PFSK-1 (cell line): ENCODE results near the gene RAB6B.

Source experiments
- POLR2AphosphoS5 ChIP-seq: IDR thresholded peaks from 2 replicates; pipeline ENCODE4 v1.6.1; 2012; ENCODE audit warnings: low read depth, mild to moderate bottlenecking, control low read depth, low read length, moderate library complexity
- SIN3A ChIP-seq: IDR thresholded peaks from 2 replicates; pipeline ENCODE4 v1.6.1; 2012; ENCODE audit warnings: mild to moderate bottlenecking, low read length, moderate library complexity, borderline replicate concordance; ENCODE audit not compliant: insufficient read depth
- TAF1 ChIP-seq: IDR thresholded peaks from 2 replicates; pipeline ENCODE4 v1.6.1; 2012; ENCODE audit warnings: low read length, control low read depth, borderline replicate concordance; ENCODE audit not compliant: insufficient read depth
- TF ChIP-seq, protein P1 (sequence below), 2 experiments: IDR thresholded peaks; 2 replicates each; pipeline versions ENCODE4 v1.6.1 to v1.8.0; 2011 to 2012; ENCODE audit warnings: low read depth in 2 of 2, low read length in 2 of 2, control low read depth in 1 of 2, inconsistent platforms in 1 of 2, mild to moderate bottlenecking in 1 of 2, moderate library complexity in 1 of 2; ENCODE audit not compliant: insufficient read depth in 1 of 2

DNA sequence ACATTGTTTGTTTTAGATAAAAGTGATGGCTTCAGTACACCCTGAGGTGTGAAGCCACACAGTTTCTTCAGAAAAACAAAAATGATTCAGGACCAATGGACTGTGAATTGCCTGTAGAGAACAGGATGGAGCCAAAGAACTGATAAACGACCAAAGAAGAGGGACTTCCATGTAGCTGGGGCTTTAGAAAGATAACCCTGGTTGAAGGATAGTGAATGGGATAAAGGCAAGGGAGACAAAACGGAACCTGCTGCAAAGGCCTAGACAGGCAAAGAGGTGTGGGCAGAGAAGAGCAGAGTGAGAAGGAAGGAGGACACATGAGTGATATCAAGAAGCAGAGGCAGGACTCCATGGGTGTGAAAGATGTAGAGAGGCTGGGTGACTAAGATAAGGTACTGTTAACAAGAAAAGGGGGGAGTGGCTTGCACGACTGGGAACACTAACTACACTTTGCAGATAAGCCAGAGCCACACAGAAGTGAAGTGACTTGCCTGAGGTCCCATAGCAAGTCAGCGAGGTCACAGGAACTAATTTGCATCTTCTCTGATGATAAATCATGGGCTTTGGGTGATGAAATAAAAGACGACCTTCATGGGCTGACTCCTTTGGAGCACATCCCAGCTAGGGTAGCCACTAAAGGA is 44.3 kb downstream of the RAB6B start:
- TF ChIP-seq, protein P1, sequence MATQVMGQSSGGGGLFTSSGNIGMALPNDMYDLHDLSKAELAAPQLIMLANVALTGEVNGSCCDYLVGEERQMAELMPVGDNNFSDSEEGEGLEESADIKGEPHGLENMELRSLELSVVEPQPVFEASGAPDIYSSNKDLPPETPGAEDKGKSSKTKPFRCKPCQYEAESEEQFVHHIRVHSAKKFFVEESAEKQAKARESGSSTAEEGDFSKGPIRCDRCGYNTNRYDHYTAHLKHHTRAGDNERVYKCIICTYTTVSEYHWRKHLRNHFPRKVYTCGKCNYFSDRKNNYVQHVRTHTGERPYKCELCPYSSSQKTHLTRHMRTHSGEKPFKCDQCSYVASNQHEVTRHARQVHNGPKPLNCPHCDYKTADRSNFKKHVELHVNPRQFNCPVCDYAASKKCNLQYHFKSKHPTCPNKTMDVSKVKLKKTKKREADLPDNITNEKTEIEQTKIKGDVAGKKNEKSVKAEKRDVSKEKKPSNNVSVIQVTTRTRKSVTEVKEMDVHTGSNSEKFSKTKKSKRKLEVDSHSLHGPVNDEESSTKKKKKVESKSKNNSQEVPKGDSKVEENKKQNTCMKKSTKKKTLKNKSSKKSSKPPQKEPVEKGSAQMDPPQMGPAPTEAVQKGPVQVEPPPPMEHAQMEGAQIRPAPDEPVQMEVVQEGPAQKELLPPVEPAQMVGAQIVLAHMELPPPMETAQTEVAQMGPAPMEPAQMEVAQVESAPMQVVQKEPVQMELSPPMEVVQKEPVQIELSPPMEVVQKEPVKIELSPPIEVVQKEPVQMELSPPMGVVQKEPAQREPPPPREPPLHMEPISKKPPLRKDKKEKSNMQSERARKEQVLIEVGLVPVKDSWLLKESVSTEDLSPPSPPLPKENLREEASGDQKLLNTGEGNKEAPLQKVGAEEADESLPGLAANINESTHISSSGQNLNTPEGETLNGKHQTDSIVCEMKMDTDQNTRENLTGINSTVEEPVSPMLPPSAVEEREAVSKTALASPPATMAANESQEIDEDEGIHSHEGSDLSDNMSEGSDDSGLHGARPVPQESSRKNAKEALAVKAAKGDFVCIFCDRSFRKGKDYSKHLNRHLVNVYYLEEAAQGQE (IDR thresholded peaks at IDR 0.05; ENCODE audit: insufficient read depth in 1 of 2, low read depth in 2 of 2, low read length in 2 of 2): no peak
- no peak for TF ChIP-seq TAF1
- no peak for TF ChIP-seq POLR2AphosphoS5
- no peak for TF ChIP-seq SIN3A
